GM19238 (cell line): ENCODE results near the gene EFR3B.
"Not testable (repeated sequence)": the region's sequence is repeated elsewhere in the genome, so short reads cannot be mapped to it uniquely, and the experiment has no call there.

ENCODE experiments used
- DNase-seq: peaks from one replicate; pipeline ENCODE4 v3.0.0; 2011; ENCODE audit warnings: low spot score; ENCODE audit not compliant: insufficient read length

Gene EFR3B

DNA sequence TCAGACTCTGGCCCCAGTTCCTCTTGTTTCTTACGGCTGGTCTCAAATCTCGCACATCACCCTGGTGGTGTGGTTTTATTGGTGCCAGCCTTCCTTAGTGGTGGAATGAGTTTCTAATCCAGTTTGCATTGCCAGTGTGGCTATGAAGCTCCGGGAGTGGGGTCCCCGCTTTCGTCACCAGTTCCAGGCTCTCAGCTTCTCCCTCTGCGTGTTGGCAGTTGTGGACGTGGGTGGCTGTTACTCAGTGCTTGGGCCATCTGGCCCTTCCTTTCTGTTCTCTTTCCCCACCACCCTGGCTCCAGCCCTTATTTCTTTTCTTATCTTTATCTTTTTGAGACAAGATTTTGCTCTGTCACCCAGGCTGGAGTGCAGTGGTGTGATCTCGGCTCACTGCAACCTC is 30.1 kb downstream of the EFR3B start:
- DNase-seq = no peak

DNA sequence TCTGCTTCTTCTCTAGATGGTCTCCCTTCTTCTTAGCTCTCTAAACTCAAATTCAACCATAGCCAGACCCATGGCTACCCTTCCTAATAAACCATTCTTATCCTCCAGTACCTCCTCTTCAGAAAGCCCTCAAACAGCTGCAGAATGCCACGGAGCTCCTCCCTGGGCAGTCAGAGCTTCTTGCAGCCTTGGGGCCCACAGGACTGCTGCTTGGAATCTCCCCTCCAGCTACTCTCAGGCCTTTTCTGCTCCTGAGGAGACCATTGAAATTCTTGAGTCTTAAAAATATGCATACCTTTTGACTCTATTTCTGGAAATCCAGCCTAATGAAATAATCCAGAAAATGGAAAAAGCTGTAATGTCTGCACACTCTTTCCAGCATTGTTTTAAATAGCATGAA is 30.7 kb downstream of the EFR3B start:
- no peak for DNase-seq

DNA sequence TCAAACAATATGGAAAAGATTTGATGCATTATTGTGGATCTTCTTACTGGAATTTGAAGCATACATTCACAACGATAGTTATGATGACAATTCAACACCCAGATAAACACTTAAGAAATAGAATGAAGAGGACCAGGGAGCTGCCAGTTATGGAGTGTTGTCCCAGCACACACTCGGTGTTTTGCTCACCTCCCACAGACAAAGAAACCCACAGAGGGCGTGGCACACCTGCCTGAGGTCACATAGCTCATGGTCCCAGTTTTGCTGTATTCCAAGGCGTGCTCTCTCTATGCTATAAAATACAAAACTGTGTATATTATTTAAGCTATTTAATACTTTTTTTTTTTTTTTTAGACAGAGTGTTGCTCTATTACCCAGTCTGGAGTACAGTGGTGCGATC is 31.1 kb downstream of the EFR3B start:
- DNase-seq = no peak

DNA sequence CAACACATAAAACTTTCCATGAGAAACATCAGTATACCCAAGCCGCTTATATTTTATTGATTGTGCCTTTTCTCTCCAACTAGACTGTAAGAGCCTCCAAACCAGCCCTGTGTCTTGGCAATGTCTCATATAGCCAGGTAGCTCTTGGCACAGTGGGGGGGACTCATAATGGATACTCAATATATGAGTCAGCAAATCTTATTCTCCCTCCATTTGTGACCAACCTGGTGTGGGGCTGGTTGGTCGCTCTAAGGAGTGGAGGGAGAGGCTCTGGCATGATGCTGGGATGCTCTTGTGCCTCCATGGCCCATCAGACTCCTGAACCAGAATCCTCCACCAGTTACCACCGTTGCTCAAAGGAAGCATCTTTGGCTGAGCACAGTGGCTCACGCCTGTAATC is 32.0 kb downstream of the EFR3B start:
- DNase-seq = no peak

DNA sequence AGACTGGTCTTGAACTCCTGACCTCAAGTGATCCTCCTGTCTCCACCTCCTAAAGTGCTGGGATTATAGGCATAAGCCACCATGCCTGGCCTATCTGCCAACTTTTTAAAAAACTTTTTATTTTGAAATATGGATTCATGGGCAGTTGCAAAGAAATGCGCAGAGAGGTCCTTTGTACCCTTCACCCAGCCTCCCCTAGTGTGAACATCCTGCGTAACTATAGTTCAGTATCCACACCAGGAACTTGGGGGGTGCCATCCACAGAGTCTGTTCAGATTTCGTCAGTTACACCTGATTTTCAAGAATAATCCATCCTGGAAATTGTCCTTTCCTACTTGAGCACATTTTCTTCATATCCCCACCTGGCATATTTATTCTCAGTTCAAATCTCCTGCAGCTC is 33.0 kb downstream of the EFR3B start:
- no peak for DNase-seq

DNA sequence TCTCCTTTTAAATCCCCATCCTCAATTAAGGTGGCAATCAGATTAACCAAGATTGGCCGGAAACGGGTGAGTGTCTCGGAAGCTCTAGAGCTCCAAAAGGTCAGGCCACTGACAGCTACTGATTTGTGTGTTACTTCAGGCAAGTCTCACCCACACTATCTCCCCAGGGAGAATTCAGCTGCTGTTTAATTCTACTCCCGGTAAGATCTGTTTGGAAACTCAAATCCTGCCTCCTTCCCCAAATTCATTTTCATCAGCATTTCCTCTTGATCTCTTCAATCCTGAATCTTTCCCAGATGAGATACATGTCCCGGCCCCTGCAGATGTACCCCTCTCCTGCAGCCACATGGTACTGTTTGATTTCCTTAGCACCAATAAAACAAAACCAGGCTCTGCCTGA is 34.9 kb downstream of the EFR3B start:
- DNase-seq = no peak

DNA sequence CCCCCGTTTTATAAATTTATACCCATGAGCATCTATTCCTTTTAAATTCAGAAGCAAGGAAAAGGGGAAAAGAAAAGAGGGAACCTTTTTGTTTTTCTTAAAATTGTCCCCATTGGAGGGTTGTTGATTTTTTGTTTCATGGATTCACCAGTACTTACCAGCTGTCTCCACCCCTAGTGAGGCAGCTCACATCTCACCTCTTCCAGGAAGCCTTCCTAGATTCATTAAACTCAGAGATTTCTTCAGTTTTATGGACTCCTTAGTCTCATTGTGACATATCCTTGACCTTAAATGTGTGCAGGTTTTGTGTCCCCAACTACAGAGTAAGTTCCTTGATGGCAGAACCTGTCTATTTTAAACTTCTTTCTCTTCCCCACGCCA is 35.9 kb downstream of the EFR3B start:
- no peak for DNase-seq

DNA sequence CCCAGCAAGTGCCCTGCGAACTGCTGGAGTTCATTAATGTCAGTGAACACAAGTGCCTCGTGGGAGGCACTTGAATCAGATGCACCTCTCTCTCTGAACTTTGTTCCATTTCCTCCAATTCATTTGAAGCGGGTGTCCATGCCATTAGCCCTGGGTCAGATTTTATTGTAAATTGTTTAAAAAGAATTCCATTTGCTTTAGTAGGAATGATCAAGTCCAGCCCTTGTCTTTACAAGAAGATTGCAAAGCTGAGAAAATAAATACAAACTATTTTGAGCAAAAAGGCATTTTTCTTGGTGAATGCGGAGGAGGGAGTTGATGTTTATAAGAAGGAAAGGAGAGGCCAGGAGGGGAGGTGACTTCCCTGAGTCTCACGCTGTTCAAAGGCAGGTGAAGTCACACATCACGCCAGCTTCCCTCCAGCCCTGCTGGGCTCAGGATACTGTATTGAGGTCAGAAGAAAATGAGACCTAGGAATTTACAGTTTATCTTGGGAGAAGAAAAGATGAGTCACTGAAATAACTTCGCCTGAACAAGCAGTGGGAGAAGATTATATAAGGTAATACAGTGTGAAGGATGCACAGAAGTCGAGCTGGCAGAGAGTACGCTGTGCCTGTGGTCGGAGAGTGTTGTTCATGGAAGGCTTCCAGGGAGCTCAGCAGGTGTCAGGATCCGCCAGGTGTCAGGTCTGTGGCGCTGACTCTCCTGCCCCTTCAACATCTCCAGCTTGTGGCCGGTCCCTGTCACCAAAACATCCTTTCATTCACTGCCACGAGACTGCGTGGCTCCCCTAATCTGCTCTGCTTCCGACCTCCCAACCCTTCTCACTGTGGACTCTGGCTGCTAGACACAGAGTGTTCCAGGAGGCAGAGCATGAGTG is 36.5 kb downstream of the EFR3B start:
- no peak for DNase-seq

GRCh38 chr2:25079050-25079635 is 37.3 kb downstream of the EFR3B start:
- no peak for DNase-seq

DNA sequence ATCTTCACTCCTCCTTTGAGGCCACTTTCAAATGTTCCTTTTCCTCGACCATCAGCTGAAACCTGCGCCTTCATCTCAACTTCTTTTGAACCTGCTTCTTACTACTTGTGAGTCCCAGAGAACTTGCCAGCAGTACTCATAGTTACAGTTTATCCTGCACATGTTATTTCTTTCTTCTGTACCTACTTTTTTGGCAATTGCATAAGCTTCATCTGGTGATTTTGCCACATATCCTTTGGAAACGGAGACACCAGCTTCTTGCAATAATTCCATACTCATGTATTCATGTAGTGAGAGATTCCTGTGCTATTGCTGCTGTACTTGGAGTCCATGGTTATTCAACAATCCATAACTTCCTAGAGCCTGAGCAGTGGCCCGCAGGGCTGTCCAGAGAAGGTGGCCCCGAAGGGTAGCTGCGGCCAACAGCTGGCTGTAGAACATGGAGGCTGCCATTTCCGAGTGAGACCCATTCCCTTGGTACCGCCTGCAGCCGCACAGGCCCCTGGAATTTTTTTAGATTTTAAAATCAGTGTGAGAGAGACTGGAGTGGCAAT is 39.4 kb downstream of the EFR3B start:
- no peak for DNase-seq

- no peak for DNase-seq
These were observed 40.2 kb downstream of the EFR3B start for GRCh38 chr2:25082002-25082622.

DNA sequence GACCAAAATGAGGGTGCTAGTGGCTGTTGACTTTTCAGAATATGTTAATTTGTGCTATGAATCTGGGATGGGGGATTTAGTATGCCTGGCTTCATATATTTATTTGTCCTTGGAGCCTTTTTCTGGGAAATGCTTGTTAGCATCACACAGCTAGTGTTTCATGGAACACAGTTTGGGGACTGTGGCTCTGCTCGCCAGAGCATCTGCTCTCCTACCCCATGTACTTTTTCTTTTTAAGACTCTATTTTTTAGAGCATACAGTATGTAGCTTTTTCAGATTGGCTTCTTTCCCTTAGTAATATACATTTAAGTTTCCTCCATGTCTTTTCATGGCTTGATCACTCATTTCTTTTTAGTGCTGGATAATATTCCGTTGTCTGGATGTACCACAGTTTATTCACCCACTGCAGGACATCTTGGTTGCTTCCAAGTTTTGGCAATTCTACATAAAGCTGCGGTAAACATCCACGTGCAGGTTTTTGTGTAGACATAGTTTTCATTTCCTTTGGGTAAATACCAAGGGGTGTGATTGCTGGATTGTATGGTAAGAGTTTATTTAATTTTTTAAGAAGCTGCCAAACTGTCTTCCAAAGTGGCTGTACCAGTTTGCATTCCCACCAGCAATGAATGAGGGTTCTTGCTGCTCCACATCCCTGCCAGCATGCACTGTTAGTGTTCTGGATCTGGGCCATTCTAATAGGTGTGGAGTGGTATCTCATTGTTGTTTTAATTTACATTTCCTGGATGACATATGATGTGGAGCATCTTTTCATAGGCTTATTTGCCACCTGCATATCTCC is 44.1 kb downstream of the EFR3B start:
- DNase-seq = no peak

GRCh38 chr2:25088817-25089516 is 47.1 kb downstream of the EFR3B start:
- DNase-seq = no peak

DNA sequence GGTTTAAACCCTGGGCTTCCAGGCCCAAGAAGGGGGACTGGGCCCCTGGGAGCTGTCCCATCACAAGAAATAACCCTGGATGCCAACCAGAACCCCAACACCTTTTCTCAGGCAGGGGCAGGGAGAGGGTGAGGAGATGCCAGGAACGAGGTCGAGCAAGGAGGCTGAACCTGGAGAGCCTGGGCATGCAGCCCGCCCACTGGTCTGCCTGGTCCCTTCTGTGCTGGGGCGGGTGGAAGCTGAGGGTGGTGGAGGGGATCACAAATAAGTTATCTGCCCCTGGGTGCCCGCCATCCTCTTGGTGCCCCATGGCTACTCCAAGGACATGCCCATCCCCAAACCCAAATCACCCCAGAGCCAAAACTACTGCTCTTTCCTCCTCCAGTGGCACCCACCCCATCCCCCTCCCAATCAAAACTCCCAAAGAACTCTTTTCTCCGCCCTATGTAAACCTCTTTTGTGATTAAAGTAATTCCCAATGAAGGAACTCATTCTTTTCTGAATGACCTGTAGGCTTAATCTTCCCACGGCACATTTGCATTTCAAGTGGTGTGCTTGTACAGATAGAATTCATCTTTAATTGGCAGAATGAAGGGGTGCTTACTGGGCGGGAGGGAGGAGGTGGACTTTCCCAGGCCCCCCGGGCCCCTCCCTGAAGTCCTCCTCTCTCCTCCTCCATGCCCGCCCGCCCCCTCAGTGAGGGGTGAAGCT is 47.9 kb downstream of the EFR3B start:
- no peak for DNase-seq

DNA sequence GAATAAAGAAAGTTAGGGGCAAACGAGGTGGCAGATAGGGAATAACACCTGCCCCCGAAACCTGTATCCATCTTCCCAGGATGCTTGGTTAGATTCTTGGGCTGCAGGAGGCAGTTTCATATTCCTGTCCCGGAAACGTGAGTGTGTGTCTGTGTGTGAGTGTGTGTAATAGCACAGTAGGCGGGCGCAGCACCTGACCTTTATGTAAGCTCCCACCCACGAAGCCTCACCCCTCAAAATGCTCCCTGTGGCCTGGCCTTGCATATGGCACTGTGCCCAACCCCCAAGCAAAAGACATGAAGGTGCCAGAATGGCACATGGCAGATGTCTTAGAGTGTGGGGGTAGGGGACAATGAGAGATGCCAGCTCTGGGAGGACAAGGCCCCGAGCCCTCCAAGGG is 48.9 kb downstream of the EFR3B start:
- DNase-seq = no peak

DNA sequence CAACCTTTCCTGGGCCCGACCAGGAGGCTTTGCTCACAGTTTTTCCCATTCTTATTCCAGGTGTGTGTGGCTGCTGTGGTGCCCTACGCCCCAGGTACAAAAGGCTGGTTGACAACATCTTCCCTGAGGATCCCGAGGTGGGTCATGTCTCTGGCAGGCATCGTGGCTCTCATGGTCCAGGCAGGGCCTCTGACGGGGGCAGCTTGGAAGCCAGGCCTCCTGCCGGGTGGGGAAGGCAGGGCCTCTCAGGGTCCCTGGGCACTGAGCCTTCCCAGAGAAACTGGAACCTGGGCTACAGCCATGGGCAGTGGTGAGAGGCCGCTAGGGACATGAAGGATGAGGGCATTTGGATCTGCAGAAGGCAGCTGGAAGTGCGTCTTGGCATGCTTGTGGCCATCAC is 49.4 kb downstream of the EFR3B start:
- no peak for DNase-seq

GRCh38 chr2:25098056-25098455 is 56.2 kb downstream of the EFR3B start:
- DNase-seq = no peak

DNA sequence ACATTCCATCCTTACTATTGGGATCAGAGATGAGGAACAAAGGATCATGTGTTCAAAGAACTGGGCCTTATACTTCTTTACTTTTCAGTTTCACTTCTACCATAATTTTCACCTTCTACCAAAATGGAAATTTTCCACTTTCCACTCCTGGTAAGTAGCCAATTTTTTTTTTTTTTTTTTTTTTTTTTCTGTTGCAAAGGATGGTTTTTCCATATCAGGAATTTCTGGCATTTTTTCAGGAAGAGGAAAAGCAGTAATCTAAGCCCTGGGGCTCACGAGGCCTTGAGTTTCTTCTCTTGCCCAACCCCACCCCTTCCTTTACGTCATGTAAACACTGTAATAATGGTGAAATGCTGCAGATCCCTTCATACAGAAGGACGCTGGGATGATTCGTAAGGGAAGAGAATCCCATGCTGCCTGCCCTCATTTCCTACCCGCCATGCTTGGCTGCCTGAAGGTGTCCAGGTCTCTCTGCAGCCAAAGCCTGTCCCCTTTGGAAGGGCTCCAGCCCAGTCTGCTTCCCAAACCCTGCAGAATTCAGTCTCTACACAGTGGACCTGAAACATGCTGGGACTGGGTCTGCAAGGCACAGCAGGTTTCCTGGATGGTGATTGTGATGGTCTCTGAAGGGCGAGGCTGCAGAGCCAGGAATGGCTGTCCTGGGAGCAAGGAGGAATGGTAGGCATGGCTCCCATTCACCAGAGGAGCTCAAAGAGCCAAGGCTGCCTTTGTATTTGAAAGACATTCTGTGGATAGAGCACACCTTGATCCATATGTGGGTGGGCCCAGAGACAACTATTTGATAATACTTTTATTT is 57.0 kb downstream of the EFR3B start:
- DNase-seq = no peak

GRCh38 chr2:25102352-25102751 is 60.5 kb downstream of the EFR3B start:
- DNase-seq = not testable (repeated sequence)
